PC-9 (cell line): ENCODE results near the gene OR2V2. TPM values are rescaled to one million over a fixed set of nuclear protein-coding genes. Genes with fewer than 3 reads are reported as not detected.

ENCODE experiments used
- BruUV-seq: library from RNA; stranded (reverse); fragments of 400-500 nt; replicated peaks from 2 replicates; lab custom pipeline; 2021; lab: Mats Ljungman, UMichigan
- CTCF ChIA-PET: fragments of 300-600 bp; sonication (Branson Sonifier 250); formaldehyde crosslinking; loops from one replicate; lab custom pipeline; 2022; ENCODE audit warnings: antibody characterized with exemption; lab: Charles Lee
- POLR2A ChIA-PET: fragments of 300-600 bp; sonication (Branson Sonifier 250); formaldehyde crosslinking; loops from one replicate; lab custom pipeline; 2022; ENCODE audit warnings: antibody characterized with exemption; ENCODE audit not compliant: unreplicated experiment; lab: Charles Lee
- DNase-seq, 2 experiments: peaks; one replicate each; pipeline versions ENCODE4 v3.0.0 to v3.0.0-alpha.2; 2015 to 2022; ENCODE audit warnings: mixed read lengths in 1 of 2
- H2AFZ ChIP-seq: fragments of 200-600 bp; sonication (generic); 2 replicates; pipeline ENCODE4 v1.8.1; 2017; ENCODE audit warnings: antibody characterized with exemption
- H3F3A ChIP-seq: fragments of 200-600 bp; sonication (generic); 2 replicates; pipeline ENCODE4 v1.8.1; 2017; ENCODE audit warnings: antibody characterized with exemption, mild to moderate bottlenecking, low read depth; ENCODE audit not compliant: insufficient read depth
- H3K27ac ChIP-seq: fragments of 200-600 bp; sonication (generic); 2 replicates; pipeline ENCODE4 v1.6.1; 2016; ENCODE audit warnings: mixed run types
- H3K27me3 ChIP-seq: fragments of 200-600 bp; sonication (generic); 2 replicates; pipeline ENCODE4 v1.6.1; 2016; ENCODE audit warnings: low read depth, mixed run types; ENCODE audit not compliant: insufficient read depth
- H3K36me3 ChIP-seq: fragments of 200-600 bp; sonication (generic); 2 replicates; pipeline ENCODE4 v1.6.1; 2016; ENCODE audit warnings: low read depth, mixed run types
- H3K4me1 ChIP-seq: fragments of 200-600 bp; sonication (generic); replicated peaks from 2 replicates; pipeline ENCODE4 v1.6.1; 2016; ENCODE audit warnings: mixed run types; ENCODE audit not compliant: insufficient read depth
- H3K4me2 ChIP-seq: fragments of 200-600 bp; sonication (generic); 2 replicates; pipeline ENCODE4 v1.6.1; 2017; ENCODE audit warnings: mixed run types
- H3K4me3 ChIP-seq: fragments of 200-600 bp; sonication (generic); 2 replicates; pipeline ENCODE4 v1.6.1; 2016; ENCODE audit warnings: mixed run types
- H3K79me2 ChIP-seq: fragments of 200-600 bp; sonication (generic); 2 replicates; pipeline ENCODE4 v1.6.1; 2017; ENCODE audit warnings: low read depth, mixed run types
- H3K9me2 ChIP-seq: fragments of 200-600 bp; sonication (generic); 2 replicates; pipeline ENCODE4 v1.8.1; 2017; ENCODE audit warnings: mild to moderate bottlenecking; ENCODE audit not compliant: insufficient read depth
- H3K9me3 ChIP-seq: fragments of 200-600 bp; sonication (generic); 2 replicates; pipeline ENCODE4 v1.8.1; 2016; ENCODE audit warnings: low read depth; ENCODE audit not compliant: insufficient read depth
- H4K20me1 ChIP-seq: fragments of 200-600 bp; sonication (generic); 2 replicates; pipeline ENCODE4 v1.8.1; 2017; ENCODE audit not compliant: insufficient read depth
- CTCF ChIP-seq: fragments of 200-600 bp; sonication (generic); conservative IDR thresholded peaks from 2 replicates; pipeline ENCODE4 v1.6.1; 2017; ENCODE audit warnings: mixed run types, antibody characterized with exemption, mild to moderate bottlenecking, moderate library complexity
- EZH2 ChIP-seq: fragments of 200-600 bp; sonication (generic); IDR thresholded peaks from 2 replicates; pipeline ENCODE4 v1.8.0; 2017; ENCODE audit warnings: antibody characterized with exemption, low read depth
- intact Hi-C: fragments of 100-400 bp; cut with micrococcal nuclease; formaldehyde crosslinking; loops from one replicate; pipeline ENCODE4 v1.10.0; 2022; ENCODE audit not compliant: unreplicated experiment
- total RNA-seq: library from RNA; stranded (reverse); gene quantifications from 2 replicates; pipeline ENCODE4 v1.2.3, GENCODE V29; 2021

OR2V2 gene
- total RNA-seq, 1 experiment from 2014 or later = not detected

- Histone ChIP-seq H3K4me1 (peaks cover 12% of the 10 kb centered on the region), H3K4me2 (peak overlapping the region; percentile 82), H3K9me2 (no peaks in the 10 kb centered on the region), H2AFZ (peak overlapping the region; percentile 93), H3F3A (peaks cover 24% of the 10 kb centered on the region; the same call in 1 of the 2 replicates), H3K36me3 (no peaks in the 10 kb centered on the region), H3K27ac (no peak overlapping the region), H3K4me3 (peak overlapping the region; percentile 65), H3K79me2 (no peaks in the 10 kb centered on the region), H3K9me3 (no peaks in the 10 kb centered on the region), H4K20me1 (no peaks in the 10 kb centered on the region), H3K27me3 (no peaks in the 10 kb centered on the region)
- intact Hi-C loops = no loop called here
- POLR2A ChIA-PET = interaction anchor here (0.6 to 0.7 kb wide), 3 partner anchors 8 to 13 kb away, joined by 4 read pairs; no protein-coding TSS in a partner anchor
- no peak for TF ChIP-seq CTCF
- CTCF ChIA-PET = interaction anchor here (0.6 to 0.9 kb wide), 2 partner anchors 12 kb away, joined by 3 to 13 read pairs; no protein-coding TSS in a partner anchor
- no TSS peak for BruUV-seq
- peak in 1 of 2 experiments; percentile 44 for DNase-seq
Measured at GRCh38 chr5:181204113-181204825, 56.9 kb downstream of the OR2V2 start.

GRCh38 chr5:181204826-181205760 lies 57.7 kb downstream of the OR2V2 start, which contains the start of gene TRIM7:
Gene TRIM7 (minus strand): TSS chr5:181205196. CDS start chr5:181205110, 86 bp downstream.
- Histone ChIP-seq H3K36me3 (no peaks in the 10 kb centered on the region), H3K27ac (no peak within 1 kb of the TSS), H3K79me2 (no peaks in the 10 kb centered on the region), H3K4me1 (peaks cover 12% of the 10 kb centered on the region), H3K9me3 (no peaks in the 10 kb centered on the region), H2AFZ (peak within 1 kb of the TSS; percentile 93), H3K4me2 (peak within 1 kb of the TSS; percentile 82), H3F3A (peaks cover 24% of the 10 kb centered on the region; the same call in 1 of the 2 replicates), H3K27me3 (no peaks in the 10 kb centered on the region), H3K4me3 (peak within 1 kb of the TSS; percentile 65), H3K9me2 (no peaks in the 10 kb centered on the region), H4K20me1 (no peaks in the 10 kb centered on the region)
- ChIA-PET CTCF (interaction anchor here (0.6 to 0.9 kb wide), 2 partner anchors 11 to 13 kb away, joined by 3 to 13 read pairs; no protein-coding TSS in a partner anchor), POLR2A (interaction anchor here (0.6 to 0.7 kb wide), 3 partner anchors 12 to 18 kb away, joined by 4 to 5 read pairs (median 4); no protein-coding TSS in a partner anchor)
- BruUV-seq = no TSS peak
- peak in 1 of 2 experiments; percentile 60 for DNase-seq
- intact Hi-C loops = no loop called here
- no peak for TF ChIP-seq CTCF
- no peak for TF ChIP-seq EZH2
